GOT3 (cell line): ENCODE results near the gene USP20.

Source experiments
- DNase-seq: peaks from one replicate; lab custom pipeline; 2025; ENCODE audit warnings: mixed read lengths; lab: John Stamatoyannopoulos, UW

Gene USP20

DNA sequence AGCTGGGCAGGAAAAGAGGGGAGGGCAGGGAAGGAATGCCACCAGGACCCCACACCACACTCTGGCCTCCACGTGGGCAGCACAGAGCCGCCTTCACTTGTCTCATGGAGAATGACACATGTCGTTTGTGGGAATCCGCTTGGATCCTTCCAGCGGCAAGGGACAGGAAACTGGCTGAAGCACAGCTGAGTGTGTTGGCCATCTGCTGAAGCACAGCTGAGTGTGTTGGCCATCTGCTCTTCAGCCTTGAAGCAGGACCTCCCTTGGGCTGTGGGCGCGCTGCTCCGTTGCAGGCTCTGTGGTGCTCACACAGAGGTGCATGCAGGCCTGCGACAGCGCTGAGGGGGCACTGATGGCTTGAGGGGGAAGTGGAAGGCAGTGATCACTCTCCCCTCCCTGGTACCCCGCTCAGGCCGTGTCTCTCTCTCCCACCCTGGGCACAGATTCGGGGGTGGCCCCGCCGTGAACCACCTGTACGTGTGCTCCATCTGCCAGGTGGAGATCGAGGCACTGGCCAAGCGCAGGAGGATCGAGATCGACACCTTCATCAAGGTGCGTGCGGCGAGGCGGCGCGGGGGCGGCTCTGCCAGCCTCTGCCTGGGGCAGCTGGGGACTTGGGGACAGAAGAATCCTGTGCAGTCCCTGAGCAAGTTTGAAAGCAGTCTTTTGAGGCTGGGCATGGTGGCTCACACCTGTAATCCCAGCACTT is 40.6 kb downstream of the USP20 start:
- no peak for DNase-seq

- no peak for DNase-seq
Observed at GRCh38 chr9:129876815-129877214, 41.6 kb downstream of the USP20 start.

GRCh38 chr9:129878291-129878690 is 43.0 kb downstream of the USP20 start:
- no peak for DNase-seq

GRCh38 chr9:129879103-129879699 is 43.9 kb downstream of the USP20 start:
- DNase-seq, result no peak

GRCh38 chr9:129879991-129880653 is 44.9 kb downstream of the USP20 start:
- DNase-seq, result no peak

GRCh38 chr9:129880654-129881546 is 45.6 kb downstream of the USP20 start:
- DNase-seq, result no peak

- DNase-seq, result no peak
Observed at GRCh38 chr9:129881547-129882324, 46.5 kb downstream of the USP20 start.

GRCh38 chr9:129884220-129885017 is 49.2 kb downstream of the USP20 start:
- no peak for DNase-seq

- DNase-seq, result no peak
Observed at GRCh38 chr9:129885018-129885669, 49.9 kb downstream of the USP20 start.

DNA sequence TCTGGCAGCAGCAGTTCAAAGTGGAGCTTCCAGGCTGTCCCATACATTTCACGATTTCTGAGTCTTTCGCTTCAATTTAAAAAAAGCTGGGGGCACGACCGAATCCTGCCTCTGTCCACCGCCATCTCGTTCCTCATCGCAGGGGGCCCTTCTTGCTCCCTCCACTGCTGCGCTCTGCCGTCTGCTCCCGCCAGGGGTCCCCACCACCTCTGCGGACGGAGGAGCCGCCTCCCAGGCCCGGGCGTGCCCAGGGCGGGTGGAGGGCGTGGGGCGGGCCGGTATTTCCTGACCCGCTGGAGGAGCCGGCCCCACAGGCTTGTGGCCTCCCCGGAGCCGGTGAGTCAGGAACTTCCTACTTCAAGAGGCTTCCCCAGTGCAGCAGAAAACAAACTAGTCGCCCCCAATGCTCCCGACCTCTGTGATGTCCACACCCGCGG is 50.4 kb downstream of the USP20 start:
- DNase-seq, result peak; percentile 68

DNA sequence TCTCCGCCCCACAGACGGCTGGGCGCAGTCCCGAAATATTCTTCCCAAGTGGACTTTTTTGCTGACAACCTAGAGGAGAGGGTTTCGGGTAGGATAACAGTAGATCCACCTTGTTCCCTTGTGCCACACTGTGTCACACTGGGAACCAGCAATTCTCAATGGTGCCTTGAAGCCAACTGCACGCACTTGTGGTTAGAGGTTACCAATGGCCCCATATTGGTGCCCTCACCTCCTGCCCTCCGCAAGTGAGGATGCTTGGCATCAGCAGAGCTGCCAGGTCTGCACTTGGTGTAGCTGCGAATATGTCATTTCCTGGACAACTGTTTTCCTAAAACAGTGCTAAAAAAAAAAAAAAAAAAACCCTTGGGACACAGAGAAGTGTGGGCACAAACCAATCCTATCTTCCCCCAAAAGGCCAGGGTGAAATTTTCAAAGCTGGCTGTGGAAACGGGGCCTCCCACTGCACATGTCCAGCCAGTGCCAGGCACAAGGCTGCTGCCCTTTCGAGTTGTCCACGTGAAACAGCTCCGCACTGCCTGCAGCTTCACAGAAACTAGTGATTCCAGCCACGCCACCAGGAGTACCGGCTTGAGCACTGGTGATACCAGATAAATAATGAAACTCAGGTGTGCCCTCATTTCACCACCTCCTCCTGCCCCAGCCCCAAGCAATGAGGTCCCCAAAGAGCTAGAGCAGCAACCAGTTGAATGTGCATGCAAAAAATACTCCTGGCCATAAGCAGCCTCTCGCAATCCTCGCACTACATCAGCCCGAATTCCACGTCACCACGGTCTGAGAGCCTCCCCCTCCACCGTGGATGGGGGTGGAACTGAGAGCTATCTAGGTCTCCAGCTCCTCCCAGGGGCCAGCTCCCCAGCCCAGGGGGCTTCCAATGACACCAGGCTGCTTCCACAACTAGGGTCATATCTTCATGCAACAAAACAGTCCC is 51.2 kb downstream of the USP20 start:
- DNase-seq, result no peak

DNA sequence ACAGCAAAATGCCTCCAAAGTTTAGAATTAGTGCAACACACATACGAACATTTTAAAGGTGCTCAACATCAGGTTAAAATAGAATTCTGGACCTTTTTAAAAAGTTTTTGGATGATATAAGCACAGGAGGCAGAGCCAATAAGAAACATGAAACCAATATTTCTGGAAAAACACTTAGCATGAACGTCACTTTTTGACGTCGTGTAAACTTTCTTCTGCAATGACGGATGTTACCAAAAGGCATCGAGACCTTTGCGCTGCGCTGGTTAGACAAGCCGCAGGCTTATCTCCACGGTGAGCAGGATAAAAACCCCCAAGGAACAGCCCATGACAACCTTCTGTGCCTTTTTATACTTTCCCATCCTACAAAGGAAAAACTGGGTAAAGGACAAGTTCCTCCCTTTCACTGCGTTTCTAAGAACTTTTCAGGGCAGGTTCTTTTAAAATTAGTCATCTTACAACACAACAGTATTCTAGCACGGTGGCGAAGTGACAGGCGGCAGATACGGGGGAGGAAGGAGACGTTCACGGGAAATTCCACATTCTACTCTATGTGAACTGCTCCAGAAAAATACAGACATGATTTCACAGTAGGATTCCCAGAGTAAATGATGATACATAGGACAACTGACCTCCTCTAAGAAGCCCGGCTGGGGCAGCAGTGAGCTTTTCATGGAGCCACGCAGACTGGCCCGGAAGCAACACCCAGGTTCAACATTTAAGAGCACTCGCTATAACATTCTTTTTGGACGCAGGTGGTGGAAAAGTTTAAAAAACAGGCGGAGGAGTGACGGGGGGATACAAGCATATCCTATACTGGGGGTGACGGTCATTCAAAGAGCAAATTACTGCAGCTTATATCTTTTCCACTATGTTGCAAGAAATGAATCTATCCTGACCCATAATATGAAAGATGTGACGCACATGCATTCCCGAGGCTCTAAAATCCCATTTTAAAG is 52.4 kb downstream of the USP20 start:
- no peak for DNase-seq

GRCh38 chr9:129888293-129889121 is 53.2 kb downstream of the USP20 start:
- DNase-seq, result peak; percentile 31

DNA sequence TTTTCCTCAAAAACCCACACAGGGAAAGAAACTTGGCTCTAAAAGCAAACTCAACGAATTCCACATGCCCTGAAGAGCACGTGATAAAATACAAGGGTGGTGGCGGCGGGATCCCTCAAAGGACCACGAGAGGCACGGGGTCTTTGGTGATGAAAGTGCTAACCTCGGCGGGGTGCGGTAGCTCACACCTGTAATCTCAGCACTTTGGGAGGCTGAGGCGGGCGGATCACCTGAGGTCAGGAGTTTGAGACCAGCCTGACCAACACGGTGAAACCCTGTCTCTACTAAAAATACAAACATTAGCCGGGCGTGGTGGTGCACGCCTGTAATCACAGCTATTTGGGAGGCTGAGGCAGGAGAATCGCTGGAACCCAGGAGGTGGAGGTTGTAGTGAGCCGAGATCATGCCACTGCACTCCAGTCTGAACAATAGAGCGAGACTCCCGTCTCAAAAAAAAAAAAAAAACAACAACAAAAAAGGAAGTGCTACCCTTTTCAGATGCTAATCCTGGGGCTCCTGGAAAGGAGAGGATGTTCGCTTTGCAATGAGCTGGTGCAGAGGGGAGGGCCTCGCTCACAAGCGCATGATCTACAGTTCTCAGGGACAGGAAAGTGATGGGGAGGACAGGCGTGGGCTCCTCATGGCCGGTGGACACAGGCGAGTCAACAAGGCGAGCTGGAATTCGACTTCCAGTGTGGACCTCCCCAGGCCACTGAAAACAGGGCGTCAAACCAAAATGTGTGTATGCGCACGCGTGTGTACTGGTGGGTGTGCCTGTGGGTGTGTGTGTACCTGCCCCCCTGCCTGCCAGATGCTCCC is 54.1 kb downstream of the USP20 start:
- DNase-seq, result no peak

DNA sequence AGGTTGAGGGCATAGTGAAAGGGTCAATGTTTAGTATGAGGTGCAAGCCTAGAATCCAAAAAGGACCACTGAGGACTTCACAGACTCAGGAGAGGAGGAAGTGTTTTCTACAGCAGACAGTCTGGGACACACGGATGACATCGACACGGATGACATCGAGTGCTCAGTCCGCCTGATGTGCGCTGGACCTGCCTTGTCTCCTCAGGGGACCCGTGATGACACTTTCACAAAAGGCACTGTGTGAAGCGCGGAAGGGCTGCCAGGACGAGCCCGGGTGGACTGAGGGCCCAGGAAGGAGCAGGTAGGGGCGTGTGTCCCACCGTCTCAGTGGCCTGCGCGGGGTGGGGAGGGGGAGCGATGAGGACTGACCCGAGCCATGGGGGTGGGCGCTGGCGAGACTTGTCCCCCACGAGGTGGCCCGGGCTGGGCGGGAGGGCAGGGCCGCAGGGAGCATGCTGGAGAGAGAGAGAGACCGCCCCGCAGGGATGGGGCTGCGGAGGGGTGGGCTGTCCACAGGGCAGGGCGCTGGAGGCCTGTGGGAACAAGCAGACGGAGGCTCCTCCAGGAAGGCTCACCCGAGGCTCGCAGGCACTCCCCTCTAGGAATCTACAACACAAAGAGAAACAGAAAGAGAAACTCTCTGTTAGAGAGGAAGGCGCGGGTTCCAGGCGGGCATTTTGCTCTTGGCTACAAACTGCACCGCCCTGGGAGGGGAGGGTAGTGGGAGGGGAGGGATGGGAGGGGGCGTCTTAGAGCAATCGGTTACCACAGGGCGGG is 54.9 kb downstream of the USP20 start:
- no peak for DNase-seq
